GM19238 (cell line): ENCODE measurements around the gene C16orf87.
"Not testable (repeated sequence)": the region's sequence is repeated elsewhere in the genome, so short reads cannot be mapped to it uniquely, and the experiment has no call there.

Source experiments
- DNase-seq: peaks from one replicate; pipeline ENCODE4 v3.0.0; 2011; ENCODE audit warnings: low spot score; ENCODE audit not compliant: insufficient read length

Gene C16orf87, protein sequence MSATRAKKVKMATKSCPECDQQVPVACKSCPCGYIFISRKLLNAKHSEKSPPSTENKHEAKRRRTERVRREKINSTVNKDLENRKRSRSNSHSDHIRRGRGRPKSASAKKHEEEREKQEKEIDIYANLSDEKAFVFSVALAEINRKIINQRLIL

DNA sequence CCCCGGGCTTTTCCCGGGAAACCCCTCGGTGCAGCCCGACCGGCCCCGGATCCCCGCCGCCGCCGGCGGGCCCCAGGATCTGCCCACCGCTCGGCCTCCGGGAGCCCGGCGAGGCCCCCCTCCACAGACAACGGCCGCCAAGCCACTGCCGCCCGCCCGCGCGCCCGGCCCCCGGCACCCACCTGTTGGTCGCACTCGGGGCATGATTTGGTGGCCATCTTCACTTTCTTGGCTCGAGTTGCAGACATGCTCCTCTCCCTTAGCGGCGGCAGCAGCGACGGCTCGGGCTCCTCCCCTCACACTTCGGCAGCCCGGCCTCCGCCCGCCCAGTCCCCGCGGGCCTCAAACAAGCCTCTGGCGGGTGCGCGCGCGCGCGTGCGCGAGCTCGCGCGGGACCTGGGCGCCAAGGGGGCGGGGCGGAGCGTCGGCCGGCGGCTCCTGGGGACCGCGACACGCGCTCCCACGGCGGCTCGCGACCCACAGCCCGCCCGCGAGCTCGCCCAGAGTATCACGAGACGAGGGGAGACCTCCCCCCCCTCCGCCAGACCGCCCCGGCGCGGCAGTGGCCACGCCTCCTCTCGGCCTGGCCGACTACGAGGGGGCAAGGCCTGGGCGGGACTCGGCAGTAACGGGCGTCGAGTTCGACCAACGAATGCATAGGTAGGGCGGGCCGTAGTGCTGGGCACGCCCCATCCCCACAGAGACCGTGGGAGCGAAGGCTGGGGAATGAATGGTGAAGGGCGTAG, at the start of gene C16orf87:
C16orf87 (minus strand) TSS at position 279 of the 746 bp plus-strand sequence; CDS start at position 248, 31 bp downstream.
- DNase-seq = peak; percentile 92

DNA sequence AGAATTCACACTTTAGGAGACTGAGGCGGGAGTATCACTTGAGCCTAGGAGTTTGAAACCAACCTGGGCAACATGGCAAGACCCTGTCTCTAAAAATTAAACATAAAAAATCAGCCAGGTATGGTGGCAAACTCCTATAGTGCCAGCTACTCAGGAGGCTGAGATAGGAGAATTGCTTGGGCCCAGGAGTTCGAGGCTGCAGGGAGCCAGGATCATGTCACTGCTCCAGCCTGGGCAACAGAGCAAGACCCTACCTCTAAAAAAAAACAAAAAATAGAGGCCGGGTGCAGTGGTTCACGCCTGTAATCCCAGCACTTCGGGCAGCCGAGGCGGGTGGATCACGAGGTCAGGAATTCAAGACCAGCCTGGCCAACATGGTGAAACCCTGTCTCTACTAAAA, 44.3 kb upstream of the C16orf87 start:
- DNase-seq = no peak

DNA sequence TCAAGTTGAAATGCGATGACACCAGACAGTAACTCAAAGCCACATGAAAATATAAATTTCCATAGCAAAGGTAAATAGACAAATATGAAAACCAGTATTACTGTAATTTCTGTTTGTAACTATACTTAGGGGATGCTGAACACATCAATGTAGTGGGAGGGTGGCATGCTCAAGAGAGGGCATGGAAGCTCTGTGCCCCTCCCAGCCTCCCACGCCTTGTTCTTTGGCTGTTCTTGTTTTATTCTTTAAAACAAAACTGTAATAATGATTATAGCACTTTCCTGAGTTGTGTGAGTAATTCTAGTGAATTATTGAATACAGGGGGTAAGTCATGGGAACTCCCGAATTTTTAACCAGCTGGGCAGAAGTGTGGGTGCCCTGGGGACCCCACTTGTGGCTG, 42.2 kb upstream of the C16orf87 start:
- DNase-seq = no peak

DNA sequence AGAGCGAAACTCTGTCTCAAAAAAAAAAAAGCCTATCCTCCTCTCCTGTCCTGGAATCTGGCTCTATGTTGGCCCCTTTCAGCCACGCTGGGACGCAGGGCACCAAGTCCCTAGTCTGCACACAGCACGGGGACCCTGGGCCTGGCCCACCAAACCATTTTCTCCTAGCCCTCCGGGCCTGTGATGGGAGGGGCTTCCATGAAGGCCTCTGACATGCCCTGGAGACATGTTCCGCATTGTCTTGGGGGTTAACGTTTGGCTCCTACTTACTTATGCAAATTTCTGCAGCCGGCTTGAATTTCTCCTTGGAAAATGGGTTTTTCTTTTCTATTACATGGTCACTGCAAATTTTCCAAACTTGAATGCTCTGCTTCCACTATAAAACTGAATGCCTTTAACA, 40.6 kb upstream of the C16orf87 start:
- DNase-seq = no peak

DNA sequence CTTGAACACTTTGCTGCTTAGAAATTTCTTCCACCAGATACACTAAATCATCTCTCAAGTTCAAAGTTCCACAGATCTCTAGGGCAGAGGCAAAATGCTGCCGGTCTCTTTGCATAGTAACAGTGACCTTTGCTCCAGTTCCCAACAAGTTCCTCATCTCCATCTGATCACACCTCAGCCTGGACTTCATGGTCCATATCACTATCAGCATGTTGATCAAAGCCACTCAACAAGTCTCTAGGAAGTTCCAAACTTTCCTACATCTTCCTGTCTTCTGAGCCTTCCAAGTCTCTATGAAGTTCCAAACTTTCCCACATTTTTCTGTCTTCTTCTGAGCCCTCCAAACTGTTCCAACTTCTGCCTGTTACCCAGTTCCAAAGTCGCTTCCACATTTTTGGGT, 37.9 kb upstream of the C16orf87 start:
- not testable (repeated sequence) for DNase-seq

DNA sequence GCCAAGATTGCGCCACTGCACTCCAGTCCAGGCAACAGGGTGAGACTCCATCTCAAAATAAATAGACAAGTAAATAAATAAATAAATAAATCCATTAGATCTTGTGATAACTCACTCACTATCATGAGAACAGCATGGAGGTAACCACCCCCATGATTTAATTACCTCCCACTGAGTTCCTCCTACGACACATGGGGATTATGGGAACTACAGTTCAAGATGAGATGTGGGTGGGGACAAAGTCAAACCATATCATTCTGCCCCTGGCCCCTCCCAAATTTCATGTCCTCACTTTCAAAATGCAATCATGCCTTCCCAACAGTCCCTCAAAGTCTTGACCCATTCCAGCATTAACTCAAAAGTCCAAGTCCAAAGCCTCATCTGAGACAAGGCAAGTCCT, 36.5 kb upstream of the C16orf87 start:
- not testable (repeated sequence) for DNase-seq

DNA sequence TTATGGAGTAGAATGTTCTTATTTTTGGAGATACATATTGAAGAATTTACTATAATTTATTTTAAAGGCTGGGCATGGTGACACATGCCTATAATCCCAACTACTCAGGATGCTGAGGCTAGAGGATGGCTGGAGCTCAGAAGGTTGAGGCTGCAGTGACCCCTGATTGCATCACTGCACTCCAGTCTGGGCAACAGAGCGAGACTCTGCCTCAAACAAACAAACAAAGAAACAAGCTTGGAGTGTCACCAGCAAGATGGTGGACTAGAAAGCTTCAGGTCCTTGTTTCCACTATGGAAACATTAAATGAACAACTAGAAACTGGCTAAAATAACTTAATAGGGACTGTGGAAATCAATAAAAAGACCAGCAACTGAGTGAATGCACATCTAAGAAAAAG, 35.3 kb upstream of the C16orf87 start:
- no peak for DNase-seq

DNA sequence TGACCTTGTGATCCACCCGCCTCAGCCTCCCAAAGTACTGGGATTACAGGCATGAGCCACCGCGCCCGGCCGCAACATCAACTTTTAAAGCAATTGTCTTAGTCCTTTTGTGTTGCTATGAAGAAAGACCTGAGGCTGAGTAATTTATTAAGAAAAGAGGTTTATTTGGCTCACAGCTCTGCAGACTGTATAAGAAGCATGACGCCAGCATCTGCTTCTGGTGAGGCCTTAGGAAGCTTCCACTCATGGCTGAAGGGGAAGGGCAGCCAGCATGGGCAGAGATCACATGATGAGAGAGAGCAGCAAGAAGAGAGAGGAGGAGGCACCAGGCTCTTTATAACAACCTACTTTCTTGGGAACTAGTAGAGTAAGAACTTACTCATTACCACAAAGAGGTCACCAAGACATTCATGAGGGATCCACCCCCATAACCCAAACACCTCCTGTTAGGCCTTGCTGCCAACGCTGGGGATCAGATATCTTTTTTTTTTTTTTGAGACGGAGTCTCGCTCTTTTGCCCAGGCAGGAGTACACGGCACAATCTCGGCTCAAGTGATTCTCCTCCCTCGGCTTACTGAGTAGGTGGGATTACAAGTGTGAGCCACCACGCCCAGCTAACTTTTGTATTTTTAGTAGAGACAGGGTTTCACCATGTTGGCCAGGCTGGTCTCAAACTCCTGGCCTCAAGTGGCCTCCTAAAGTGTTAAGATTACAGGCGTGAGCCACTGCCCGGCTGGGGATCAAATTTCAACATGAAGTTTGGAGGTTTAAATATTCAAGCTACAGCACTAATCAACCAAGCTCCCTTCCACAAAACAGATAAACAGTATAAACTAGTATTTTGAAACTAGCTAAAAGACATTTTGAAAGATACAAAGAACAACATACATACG, 31.8 kb upstream of the C16orf87 start:
- DNase-seq = no peak

DNA sequence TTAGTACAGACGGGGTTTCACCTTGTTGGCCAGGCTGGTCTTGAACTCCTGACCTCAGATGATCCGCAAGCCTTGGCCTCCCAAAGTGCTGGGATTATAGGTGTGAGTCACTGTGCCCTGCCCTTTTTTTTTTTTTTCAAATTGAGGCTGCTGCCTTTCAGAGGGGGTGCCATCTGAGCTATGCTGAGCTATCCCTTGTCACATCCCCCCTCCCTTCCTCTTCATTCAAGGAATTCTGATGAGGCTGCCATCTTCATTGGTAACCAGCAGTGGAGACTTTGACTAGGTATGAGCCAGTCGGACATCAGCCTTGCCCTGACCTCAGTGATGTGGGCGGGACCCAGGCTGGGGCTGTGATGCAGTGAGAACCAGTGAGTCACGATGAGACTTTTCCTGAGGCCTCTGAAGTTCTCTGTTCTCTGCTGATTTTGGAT, 28.8 kb upstream of the C16orf87 start:
- no peak for DNase-seq

DNA sequence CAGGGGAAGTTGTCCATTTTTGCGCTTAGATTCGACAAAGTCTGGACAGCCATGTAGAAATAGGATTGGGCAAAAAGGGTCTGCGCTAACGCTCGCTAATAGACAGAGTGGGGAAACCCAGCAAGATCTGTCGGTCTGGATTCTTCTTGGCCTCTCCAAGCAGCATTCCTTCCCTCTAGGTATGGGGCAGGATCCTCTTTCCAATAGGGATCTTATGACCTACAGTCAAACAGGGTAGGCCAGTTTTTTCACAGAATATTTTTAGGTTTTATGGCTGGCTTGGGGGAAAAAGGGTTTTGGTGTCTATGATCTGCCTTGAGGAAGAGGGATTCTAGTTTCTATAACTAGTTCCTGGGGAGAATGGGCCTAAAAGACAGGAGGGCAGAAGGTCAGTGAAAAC, 27.2 kb upstream of the C16orf87 start:
- DNase-seq = no peak

DNA sequence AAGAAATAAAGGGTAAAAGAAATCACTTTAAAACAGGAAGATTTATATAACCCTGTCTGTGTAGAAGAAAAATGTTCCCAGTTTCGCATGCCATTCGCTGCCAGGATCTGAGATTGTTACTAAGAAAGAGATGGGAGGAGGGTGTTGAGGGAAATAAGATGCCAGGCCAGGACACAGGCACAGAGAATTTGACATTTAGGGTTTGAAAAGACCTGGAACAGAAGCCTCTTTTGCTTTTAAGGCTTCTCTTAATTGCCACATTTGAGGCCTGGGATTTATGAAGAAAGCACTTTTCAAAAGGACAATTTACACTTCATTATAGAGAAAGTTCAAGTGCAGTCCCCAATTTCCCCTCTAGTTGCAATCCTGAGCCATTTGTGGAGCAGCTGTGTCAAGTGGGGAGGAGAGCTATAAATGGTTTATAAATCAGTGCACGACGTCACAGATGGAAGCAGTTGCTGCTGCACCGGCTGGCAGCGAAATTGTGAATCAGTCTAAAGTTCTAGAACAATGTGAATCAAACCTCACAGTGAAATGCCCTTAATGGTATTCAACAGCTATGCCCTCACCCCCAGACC, 26.5 kb upstream of the C16orf87 start:
- no peak for DNase-seq

DNA sequence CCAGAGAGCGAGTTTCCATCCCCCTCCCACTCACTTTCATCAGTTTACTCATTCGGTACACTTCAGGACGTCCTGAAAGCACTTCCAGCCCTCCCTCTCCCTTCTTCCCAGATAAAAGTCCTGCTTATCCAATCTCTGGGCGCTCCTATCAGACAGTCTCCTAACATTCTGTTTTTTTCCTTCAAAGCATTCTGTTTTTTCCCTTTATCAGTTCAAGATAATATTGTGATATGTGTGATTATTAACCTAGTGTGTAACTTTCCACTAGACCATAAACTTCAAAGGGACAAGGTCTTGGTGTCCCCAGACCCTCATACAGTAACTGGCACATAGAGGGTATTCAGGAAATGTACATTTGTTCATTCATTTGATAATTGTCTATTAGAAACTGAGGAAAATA, 24.4 kb upstream of the C16orf87 start:
- DNase-seq = no peak

DNA sequence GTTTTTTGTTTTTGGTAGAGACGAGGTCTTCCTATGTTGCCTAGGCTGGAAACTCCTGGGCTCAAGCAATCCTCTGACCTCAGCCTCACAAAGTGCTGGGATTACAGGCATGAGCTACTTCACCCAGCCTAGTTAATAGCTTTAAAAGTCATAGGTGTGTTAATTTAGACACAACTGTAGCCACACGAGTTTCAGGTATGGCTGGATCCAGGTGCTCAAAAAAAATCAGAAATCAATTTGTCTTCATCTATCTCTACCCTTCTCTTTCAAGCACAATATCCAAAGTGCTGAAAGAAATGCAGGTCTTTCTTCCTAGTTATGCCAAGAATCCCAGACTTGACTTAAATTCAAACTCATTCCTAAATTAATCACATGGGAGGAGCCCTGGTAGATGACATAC, 23.9 kb upstream of the C16orf87 start:
- DNase-seq = no peak

DNA sequence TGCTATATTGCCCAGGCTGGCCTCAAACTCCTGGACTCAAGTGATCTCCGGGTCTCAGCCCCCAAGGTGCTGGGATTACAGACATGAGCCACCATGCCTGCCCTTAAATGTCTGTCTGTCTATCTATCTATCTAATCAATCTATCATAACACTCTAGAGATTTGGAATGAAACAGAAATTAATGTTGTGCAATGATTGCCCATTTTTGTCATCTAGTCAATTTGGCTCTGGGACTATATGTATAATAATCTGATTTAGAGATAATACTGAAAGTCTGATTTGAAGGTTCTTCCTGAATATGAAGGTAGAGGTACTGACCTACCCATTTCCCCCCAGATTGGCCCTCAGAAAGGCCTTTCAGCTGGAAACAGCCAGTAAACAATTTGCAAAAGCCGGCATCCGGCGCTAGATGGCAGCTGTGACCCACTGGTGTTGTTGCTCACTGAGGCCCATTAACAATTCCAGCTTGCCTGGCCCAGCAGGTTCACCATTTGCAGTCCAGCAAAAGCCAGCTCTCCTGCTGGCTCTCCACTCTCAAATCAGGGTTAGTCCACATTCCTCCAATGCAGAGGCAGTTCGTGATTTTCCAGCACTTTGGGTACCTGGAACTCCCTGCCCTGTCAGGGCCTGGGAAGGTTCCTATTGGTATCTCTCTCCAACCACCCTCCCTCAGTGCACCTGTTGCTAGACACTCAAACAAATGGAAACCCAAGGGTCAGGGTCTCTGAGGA, 22.9 kb upstream of the C16orf87 start:
- peak; percentile 54 for DNase-seq

DNA sequence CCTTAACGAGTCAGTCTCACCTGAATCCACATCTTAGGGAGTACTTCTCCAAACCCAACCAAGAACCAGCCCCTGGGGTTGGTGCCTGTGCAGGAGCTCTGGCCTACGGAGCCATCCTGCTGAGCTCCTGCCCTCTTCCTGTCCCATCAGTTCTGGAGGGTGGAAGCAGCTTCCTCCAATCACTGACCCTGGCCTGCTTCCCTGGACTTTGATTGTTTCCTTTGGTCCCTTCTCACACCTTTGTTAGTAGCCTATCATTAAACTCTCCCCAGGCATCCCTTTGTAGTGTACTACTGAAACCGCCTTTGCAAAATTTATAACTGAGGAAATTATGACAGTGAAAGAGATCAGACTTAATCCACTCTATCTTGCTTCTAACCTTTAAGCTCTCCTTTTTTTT, 21.1 kb upstream of the C16orf87 start:
- DNase-seq = no peak

DNA sequence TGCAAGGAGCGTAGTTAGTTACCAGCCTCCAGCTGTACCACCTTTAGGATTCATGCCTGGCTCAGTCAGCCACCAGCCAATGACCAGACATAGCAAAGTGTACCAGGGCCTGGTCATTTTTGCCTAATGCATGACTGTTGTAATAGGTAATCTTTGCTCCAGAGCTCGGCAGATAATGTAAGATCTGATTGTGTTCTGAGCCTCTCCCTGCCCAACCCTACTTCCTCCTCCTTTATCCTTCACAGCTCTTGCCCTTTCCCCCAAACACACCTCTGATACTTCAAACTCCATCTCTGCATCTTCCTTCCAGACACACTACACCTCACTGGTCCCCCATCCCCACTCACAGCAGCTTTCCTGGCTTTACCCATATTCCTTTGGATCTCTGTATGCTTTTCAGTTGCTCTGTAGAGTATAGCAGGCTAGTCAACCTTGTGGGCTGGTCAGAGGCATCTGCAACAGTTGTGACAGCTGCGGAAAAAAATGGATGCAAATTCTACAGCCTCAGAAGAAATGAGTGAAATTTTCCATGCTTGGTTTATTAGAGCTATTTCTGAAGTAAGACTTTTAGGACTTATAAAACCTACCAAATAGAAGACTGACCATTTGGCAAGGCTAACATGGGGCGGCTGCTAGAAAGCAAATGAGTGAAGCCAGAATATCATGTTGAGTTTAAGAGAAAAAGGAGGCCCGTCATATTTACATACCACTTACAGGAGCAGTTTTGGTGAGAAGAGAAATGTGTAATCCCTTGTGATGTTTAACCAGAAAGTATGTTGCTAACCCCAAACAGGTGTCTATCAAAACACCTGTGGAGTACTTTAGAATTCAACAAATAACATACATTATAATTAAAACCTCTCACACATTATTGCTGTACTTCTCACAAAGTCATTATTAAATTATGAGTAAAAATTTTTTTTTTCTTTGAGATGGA, 19.9 kb upstream of the C16orf87 start:
- no peak for DNase-seq

DNA sequence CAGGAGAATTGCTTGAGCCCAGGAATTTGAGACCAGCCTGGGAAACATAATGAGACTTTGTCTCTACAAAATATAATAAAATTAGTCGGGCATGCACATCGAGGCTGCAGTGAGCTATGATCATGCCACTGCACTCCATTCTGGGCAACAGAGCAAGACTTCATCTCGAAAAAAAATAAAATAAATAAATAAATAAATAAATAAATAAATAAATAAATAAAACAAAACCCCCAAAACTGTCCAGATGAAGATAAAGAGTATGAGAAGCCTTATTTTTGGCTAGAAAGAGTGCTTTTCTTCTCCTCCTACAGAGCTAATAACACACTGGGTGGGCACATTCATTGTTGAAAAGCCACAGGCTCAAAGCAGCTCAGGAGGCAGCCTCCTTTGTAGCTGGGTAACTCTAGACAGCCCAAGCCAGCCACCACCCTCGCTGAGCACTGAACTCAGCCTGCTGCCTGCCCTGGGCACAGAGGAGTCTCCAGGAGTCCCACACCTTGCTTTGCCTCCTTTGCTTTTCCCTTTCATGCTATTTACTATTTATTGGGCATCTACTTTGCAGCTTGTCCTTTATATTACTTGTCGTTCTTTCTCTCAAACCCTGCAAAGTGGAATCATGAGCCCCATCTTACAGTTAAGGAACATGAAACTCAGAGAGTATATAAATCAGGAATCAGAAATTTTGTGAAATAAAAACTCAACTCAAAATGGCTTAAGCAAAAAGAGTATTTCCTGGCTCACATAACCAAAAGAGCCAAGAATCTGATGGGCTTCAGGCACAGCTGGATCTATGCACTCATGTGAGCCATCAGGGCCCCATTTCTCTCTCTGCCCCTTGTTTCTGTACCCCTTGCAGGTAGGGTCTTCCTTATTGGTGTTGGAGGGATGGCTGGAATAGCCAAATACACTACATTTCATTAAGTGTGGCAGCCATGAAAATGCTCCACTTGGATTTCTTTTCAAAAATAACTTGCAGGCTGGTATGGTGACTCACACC, 18.1 kb upstream of the C16orf87 start:
- no peak for DNase-seq

DNA sequence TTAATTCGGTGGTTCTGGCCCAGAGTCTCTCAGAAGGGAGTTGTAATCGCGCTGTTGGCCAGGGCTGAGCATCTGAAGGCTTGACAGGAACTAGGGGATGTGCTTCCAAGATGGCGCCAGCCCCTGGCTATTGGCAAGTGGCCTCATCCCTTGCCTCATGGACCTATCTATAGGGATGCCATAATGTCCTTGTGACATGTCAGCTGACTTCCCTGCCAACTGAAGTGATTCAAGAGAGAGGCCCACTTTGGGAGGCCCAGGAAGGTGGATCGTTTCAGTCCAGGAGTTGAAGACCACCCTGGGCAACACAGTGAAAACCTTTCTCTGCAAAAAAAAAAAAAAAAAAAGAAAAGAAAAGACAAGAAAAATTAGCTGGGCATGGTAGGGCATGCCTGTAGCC, 15.0 kb upstream of the C16orf87 start:
- DNase-seq = no peak

DNA sequence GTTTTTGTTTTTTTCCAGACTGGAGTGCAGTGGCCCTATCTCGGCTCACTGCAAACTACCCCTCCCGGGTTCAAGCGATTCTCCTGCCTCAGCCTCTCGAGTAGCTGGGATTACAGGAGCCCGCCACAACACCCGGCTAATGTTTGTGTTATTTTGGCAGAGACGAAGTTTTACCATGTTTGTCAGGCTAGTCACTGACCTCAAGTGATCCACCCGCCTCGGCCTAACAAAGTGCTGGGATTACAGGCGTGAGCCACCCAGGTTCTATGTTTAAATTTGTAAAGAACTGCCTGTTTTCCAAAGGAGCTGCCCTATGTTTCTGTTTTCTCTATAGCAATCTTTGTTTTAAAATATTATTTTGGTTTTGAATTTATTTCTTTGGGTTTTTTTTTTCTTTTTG, 13.8 kb upstream of the C16orf87 start:
- DNase-seq = no peak
